Mesenchymal stem cell (in vitro differentiated cells and primary cell): ENCODE measurements around the gene STAG1.
A peak's percentile ranks its signal among the peaks of the same experiment; 100 is the strongest.

Experiments used
- DNase-seq: peaks from one replicate; pipeline ENCODE4 v3.0.0-alpha.2; 2013
- H2AFZ ChIP-seq: one replicate; pipeline ENCODE4 v1.6.1; 2013; ENCODE audit warnings: low read depth, mild to moderate bottlenecking, control low read depth, inconsistent platforms, low read length, moderate library complexity
- H2AK5ac ChIP-seq: 2 replicates; pipeline ENCODE4 v1.6.1; 2013; ENCODE audit warnings: low read length, moderate library complexity, mild to moderate bottlenecking, inconsistent platforms; ENCODE audit not compliant: severe bottlenecking
- H2BK120ac ChIP-seq: one replicate; pipeline ENCODE4 v1.6.1; 2013; ENCODE audit warnings: low read depth, mild to moderate bottlenecking, inconsistent platforms, low read length, moderate library complexity
- H2BK12ac ChIP-seq, 2 experiments: one replicate each; pipeline ENCODE4 v1.6.1; 2013; ENCODE audit warnings: inconsistent platforms in 2 of 2, low read length in 2 of 2, mild to moderate bottlenecking in 2 of 2, moderate library complexity in 2 of 2, control low read depth in 1 of 2
- H2BK15ac ChIP-seq: one replicate; pipeline ENCODE4 v1.6.1; 2013; ENCODE audit warnings: mild to moderate bottlenecking, low read depth, inconsistent platforms; ENCODE audit not compliant: poor library complexity, severe bottlenecking
- H2BK5ac ChIP-seq: 2 replicates; pipeline ENCODE4 v1.6.1; 2013; ENCODE audit warnings: low read depth, mild to moderate bottlenecking, low read length, control low read depth, inconsistent platforms; ENCODE audit not compliant: poor library complexity, severe bottlenecking
- H3K14ac ChIP-seq, 2 experiments: one replicate each; pipeline ENCODE4 v1.6.1; 2013; ENCODE audit warnings: inconsistent platforms in 2 of 2, low read length in 2 of 2, control low read depth in 1 of 2, mild to moderate bottlenecking in 1 of 2, moderate library complexity in 1 of 2
- H3K18ac ChIP-seq, 2 experiments: one replicate each; pipeline ENCODE4 v1.6.1; 2013; ENCODE audit warnings: inconsistent platforms in 2 of 2, low read length in 2 of 2, control low read depth in 1 of 2, low read depth in 1 of 2, mild to moderate bottlenecking in 1 of 2
- H3K23ac ChIP-seq, 2 experiments: one replicate each; pipeline ENCODE4 v1.6.1; 2013; ENCODE audit warnings: inconsistent platforms in 2 of 2, low read length in 2 of 2, mild to moderate bottlenecking in 2 of 2, moderate library complexity in 2 of 2, control low read depth in 1 of 2
- H3K27ac ChIP-seq: 2 replicates; pipeline ENCODE4 v1.5.1; 2013; ENCODE audit warnings: mild to moderate bottlenecking, moderate library complexity, low read length, control low read depth, inconsistent platforms; ENCODE audit not compliant: poor library complexity, severe bottlenecking
- H3K27me3 ChIP-seq, 2 experiments: 2 replicates each; pipeline versions ENCODE4 v1.6.1 to v1.7.0; 2013; ENCODE audit warnings: low read length in 2 of 2, mild to moderate bottlenecking in 2 of 2, moderate library complexity in 2 of 2, control low read depth in 1 of 2, inconsistent platforms in 1 of 2; ENCODE audit not compliant: control insufficient read depth in 1 of 2, insufficient read depth in 1 of 2
- H3K36me3 ChIP-seq, 2 experiments: 2 replicates each; pipeline versions ENCODE4 v1.6.1 to v1.7.0; 2013; ENCODE audit warnings: low read length in 2 of 2, control low read depth in 1 of 2, inconsistent platforms in 1 of 2, low read depth in 1 of 2, mild to moderate bottlenecking in 1 of 2; ENCODE audit not compliant: insufficient read depth in 2 of 2, control insufficient read depth in 1 of 2
- H3K4ac ChIP-seq, 2 experiments: one replicate each; pipeline ENCODE4 v1.6.1; 2013; ENCODE audit warnings: inconsistent platforms in 2 of 2, low read length in 2 of 2, mild to moderate bottlenecking in 2 of 2, moderate library complexity in 2 of 2, control low read depth in 1 of 2, low read depth in 1 of 2
- H3K4me1 ChIP-seq: 2 replicates; pipeline ENCODE4 v1.6.1; 2013; ENCODE audit warnings: low read depth, low read length, control low read depth; ENCODE audit not compliant: control insufficient read depth, insufficient read depth
- H3K4me2 ChIP-seq: 2 replicates; pipeline ENCODE4 v1.6.1; 2013; ENCODE audit warnings: low read length, mild to moderate bottlenecking, inconsistent platforms; ENCODE audit not compliant: poor library complexity, severe bottlenecking
- H3K4me3 ChIP-seq, 2 experiments: 2 replicates each; pipeline versions ENCODE4 v1.5.1 to v1.7.0; 2013; ENCODE audit warnings: low read length in 2 of 2, mild to moderate bottlenecking in 2 of 2, control low read depth in 1 of 2, low read depth in 1 of 2; ENCODE audit not compliant: insufficient read depth in 1 of 2
- H3K79me1 ChIP-seq: replicated peaks from 2 replicates; pipeline ENCODE4 v1.6.1; 2013; ENCODE audit warnings: mild to moderate bottlenecking, control low read depth, low read length, inconsistent platforms; ENCODE audit not compliant: poor library complexity, severe bottlenecking
- H3K9ac ChIP-seq: 2 replicates; pipeline ENCODE4 v1.7.0; 2013; ENCODE audit warnings: mild to moderate bottlenecking, low read length, moderate library complexity
- H3K9me3 ChIP-seq: 2 replicates; pipeline ENCODE4 v1.7.0; 2013; ENCODE audit warnings: mild to moderate bottlenecking, low read length; ENCODE audit not compliant: control insufficient read depth
- H4K8ac ChIP-seq: one replicate; pipeline ENCODE4 v1.6.1; 2013; ENCODE audit warnings: inconsistent platforms, mild to moderate bottlenecking, low read length, moderate library complexity
- H4K91ac ChIP-seq: one replicate; pipeline ENCODE4 v1.6.1; 2013; ENCODE audit warnings: mild to moderate bottlenecking, low read length, inconsistent platforms
- WGBS: methylation state at CpG from one replicate; pipeline ENCODE4 v1.1.7; 2013; ENCODE audit warnings: mixed read lengths; 5-methylcytosine and 5-hydroxymethylcytosine counted together

STAG1 gene

DNA sequence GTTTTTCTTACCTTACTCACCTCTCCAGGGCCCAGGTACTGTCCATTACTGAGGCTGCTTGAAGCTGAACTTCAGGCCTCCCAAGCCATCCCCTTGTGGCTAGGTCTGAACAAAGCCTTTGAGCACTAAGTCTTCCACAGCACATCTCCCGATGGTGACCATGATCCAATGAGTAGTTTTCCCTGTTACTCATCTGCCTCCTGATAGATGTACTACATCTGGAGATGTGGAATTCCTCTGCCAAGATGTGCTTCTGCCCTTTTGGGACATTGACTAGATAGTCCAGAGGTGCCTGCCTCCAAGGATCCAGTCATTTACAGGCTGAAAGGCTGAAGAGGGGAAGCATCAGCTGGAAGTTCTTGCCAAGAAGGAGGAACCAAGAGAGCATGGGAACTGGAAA lies 37.8 kb upstream of the STAG1 start:
- no CpG with 5 or more reads among the region's 1 CpG for WGBS

DNA sequence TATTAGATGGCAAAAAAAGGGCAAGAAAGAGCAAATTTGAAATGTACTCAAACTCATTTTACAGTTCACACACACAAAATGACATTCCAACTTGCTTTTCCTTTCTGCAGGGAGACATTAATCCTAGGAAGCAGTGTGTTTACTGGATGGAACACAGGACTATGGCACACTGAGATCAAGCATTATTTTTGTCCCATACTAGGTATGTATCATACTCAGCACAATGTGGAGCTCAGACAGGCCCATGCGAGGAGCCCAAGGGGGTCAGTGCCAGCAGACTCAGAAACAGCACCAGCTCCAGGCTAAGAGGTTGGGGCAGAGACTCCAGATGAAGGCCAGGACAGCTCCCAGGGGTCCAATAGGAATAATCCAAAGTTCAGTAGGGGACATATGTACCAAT lies 36.0 kb upstream of the STAG1 start:
- H2BK120ac ChIP-seq: no peak overlapping the region
- no peak for DNase-seq
- WGBS: 89% methylated on average over 1 of the region's 1 CpG
- no peak overlapping the region for H3K4me3 ChIP-seq
- H3K18ac ChIP-seq: peak overlapping the region in 1 of 2 experiments; percentile 67
- peak overlapping the region; percentile 64 for H2AK5ac ChIP-seq
- no peaks in the 10 kb centered on the region for H3K27me3 ChIP-seq
- H3K23ac ChIP-seq: no peak overlapping the region
- H4K91ac ChIP-seq: no peak overlapping the region
- H2AFZ ChIP-seq: no peak overlapping the region
- H3K4ac ChIP-seq: peak overlapping the region in 1 of 2 experiments; percentile 60
- no peak overlapping the region for H3K27ac ChIP-seq
- H3K9me3 ChIP-seq: no peaks in the 10 kb centered on the region
- H3K79me1 ChIP-seq: no peaks in the 10 kb centered on the region
- H3K14ac ChIP-seq: no peak overlapping the region
- no peak overlapping the region for H3K4me2 ChIP-seq
- H3K4me1 ChIP-seq: peaks cover 4% of the 10 kb centered on the region
- H2BK12ac ChIP-seq: peak overlapping the region in 1 of 2 experiments; percentile 64
- H2BK5ac ChIP-seq: no peak overlapping the region
- peak overlapping the region; percentile 66 for H4K8ac ChIP-seq
- no peak overlapping the region for H3K9ac ChIP-seq
- H2BK15ac ChIP-seq: peak overlapping the region; percentile 15
- H3K36me3 ChIP-seq: no peaks in the 10 kb centered on the region

More for the DNA sequence above, 37.8 kb upstream of the STAG1 start:
- no peak for DNase-seq
- peaks cover 1% of the 10 kb centered on the region for H3K4me1 ChIP-seq
- no peak overlapping the region for H3K27ac ChIP-seq
- H3K79me1 ChIP-seq: no peaks in the 10 kb centered on the region
- no peak overlapping the region for H2BK120ac ChIP-seq
- H3K9me3 ChIP-seq: no peaks in the 10 kb centered on the region
- H3K23ac ChIP-seq: no peak overlapping the region
- no peak overlapping the region for H3K4me3 ChIP-seq
- no peaks in the 10 kb centered on the region for H3K36me3 ChIP-seq
- H2BK5ac ChIP-seq: no peak overlapping the region
- H3K9ac ChIP-seq: no peak overlapping the region
- no peak overlapping the region for H4K91ac ChIP-seq
- H3K14ac ChIP-seq: peak overlapping the region in 1 of 2 experiments; percentile 55
- peak overlapping the region; percentile 36 for H4K8ac ChIP-seq
- no peak overlapping the region for H2AFZ ChIP-seq
- H2BK15ac ChIP-seq: no peak overlapping the region
- H2AK5ac ChIP-seq: peak overlapping the region; percentile 49
- H3K4me2 ChIP-seq: no peak overlapping the region
- no peaks in the 10 kb centered on the region for H3K27me3 ChIP-seq
- no peak overlapping the region for H3K18ac ChIP-seq
- H2BK12ac ChIP-seq: peak overlapping the region; percentile 7 to 61
- H3K4ac ChIP-seq: peak overlapping the region in 1 of 2 experiments; percentile 35

DNA sequence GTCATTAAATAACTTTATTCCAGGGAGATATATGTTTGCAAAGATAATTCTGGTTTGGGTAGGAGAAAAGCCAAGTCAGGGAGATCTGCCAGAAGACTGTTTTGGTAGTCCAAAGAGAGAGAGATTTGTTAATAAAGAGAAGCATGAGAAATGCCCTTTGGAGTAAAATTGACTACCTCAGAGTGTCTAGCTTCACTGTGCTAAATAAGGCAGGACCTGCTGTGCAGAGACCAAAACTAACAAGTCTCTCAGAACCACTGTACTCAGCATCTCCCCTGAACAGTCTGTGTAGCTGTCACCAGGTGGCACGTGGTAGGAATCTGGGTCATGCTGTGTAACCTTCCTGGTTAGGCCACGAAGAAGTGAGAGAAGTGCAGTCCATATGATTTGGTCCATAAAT lies 35.2 kb upstream of the STAG1 start:
- no peak overlapping the region for H3K14ac ChIP-seq
- H3K23ac ChIP-seq: no peak overlapping the region
- no peaks in the 10 kb centered on the region for H3K9me3 ChIP-seq
- peak; percentile 53 for DNase-seq
- no peaks in the 10 kb centered on the region for H3K79me1 ChIP-seq
- H3K4me3 ChIP-seq: peak overlapping the region in 1 of 2 experiments; percentile 67
- H4K8ac ChIP-seq: peak overlapping the region; percentile 29
- H2BK12ac ChIP-seq: peak overlapping the region; percentile 69 to 76
- H2AFZ ChIP-seq: no peak overlapping the region
- no peak overlapping the region for H2AK5ac ChIP-seq
- H3K4me2 ChIP-seq: no peak overlapping the region
- no peak overlapping the region for H2BK15ac ChIP-seq
- H2BK5ac ChIP-seq: no peak overlapping the region
- peak overlapping the region; percentile 87 for H3K27ac ChIP-seq
- H4K91ac ChIP-seq: no peak overlapping the region
- H3K36me3 ChIP-seq: no peaks in the 10 kb centered on the region
- no peak overlapping the region for H3K18ac ChIP-seq
- peaks cover 4% of the 10 kb centered on the region for H3K4me1 ChIP-seq
- H3K27me3 ChIP-seq: no peaks in the 10 kb centered on the region
- peak overlapping the region in 1 of 2 experiments; percentile 29 for H3K4ac ChIP-seq
- 90% methylated on average over 2 of the region's 2 CpGs for WGBS
- H3K9ac ChIP-seq: peak overlapping the region; percentile 88
- H2BK120ac ChIP-seq: no peak overlapping the region

DNA sequence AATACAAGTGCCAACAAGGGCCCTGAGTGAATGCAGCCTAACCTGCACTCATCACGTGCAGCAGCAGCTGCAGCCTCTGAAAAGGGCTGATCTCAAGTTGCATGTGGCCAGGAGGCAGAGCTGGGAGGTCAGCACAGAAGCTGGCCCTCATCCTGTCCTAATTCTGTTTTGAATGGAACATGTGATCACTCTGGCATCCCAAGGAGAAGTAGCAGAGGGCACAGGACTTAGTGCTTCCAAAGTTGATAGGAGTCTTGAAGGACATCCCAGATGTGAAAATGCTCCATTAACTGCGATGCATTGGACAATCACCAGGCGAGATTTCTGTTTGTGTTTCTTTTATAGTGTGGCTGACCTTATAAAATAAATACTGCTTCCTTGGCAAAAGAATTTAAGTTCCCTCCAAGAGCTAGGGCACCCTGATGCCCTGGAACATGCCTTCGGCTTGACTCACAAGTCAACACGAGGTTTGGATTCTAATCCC lies 31.6 kb upstream of the STAG1 start:
- Histone ChIP-seq H2BK15ac (peak overlapping the region; percentile 16), H3K4me2 (no peak overlapping the region)
- WGBS: 59% methylated on average over 5 of the region's 5 CpGs

More for the DNA sequence above, 31.6 kb upstream of the STAG1 start:
- H3K27ac ChIP-seq: no peak overlapping the region
- H2BK12ac ChIP-seq: peak overlapping the region; percentile 0 to 59
- no peak overlapping the region for H2BK120ac ChIP-seq
- no peak overlapping the region for H3K23ac ChIP-seq
- H3K4me3 ChIP-seq: no peak overlapping the region
- no peak overlapping the region for H3K9ac ChIP-seq
- no peak overlapping the region for H2AK5ac ChIP-seq
- H2AFZ ChIP-seq: peak overlapping the region; percentile 57
- H3K18ac ChIP-seq: peak overlapping the region in 1 of 2 experiments; percentile 9
- no peaks in the 10 kb centered on the region for H3K27me3 ChIP-seq
- H3K9me3 ChIP-seq: no peaks in the 10 kb centered on the region
- no peaks in the 10 kb centered on the region for H3K36me3 ChIP-seq
- H4K8ac ChIP-seq: peak overlapping the region; percentile 81
- no peak overlapping the region for H2BK5ac ChIP-seq
- peaks cover 8% of the 10 kb centered on the region for H3K4me1 ChIP-seq
- no peak overlapping the region for H4K91ac ChIP-seq
- H3K79me1 ChIP-seq: no peaks in the 10 kb centered on the region
- H3K14ac ChIP-seq: no peak overlapping the region
- H3K4ac ChIP-seq: no peak overlapping the region
- DNase-seq: no peak
